ENCODE data around the gene MC5R. TPM values are rescaled to one million over a fixed set of nuclear protein-coding genes. Genes with fewer than 3 reads are reported as not detected.

MC5R gene
- total and polyA plus RNA-seq, 4 donors: not detected

- Histone ChIP-seq H3K27me3 (ENCODE audit: control insufficient read depth in 4 of 4, insufficient read depth in 4 of 4, low read length in 3 of 4) (peaks cover 0 to 12% (median 0%) of the 10 kb centered on the region in 4 donors), H3K4me1 (ENCODE audit: control insufficient read depth in 4 of 4, insufficient read depth in 4 of 4, low read length in 3 of 4) (no peaks in the 10 kb centered on the region), H3K9me3 (ENCODE audit: control insufficient read depth in 4 of 4, low read length in 3 of 4) (no peaks in the 10 kb centered on the region), H3K36me3 (ENCODE audit: control insufficient read depth in 4 of 4, insufficient read depth in 3 of 4, low read depth in 1 of 4, low read length in 3 of 4) (no peaks in the 10 kb centered on the region), H3K9ac (ENCODE audit: low read depth in 1 of 2, low read length in 2 of 2) (no peak overlapping the region), H3K27ac (ENCODE audit: low read depth in 1 of 2, low read length in 2 of 2) (no peak overlapping the region), H3K4me3 (ENCODE audit: low read depth in 1 of 3, low read length in 3 of 3) (no peak overlapping the region)
- 4% methylated on average over 51 of the region's 51 CpGs for WGBS
- no peak for DNase-seq (ENCODE audit: low spot score)
- TF ChIP-seq TAF1 (conservative IDR thresholded peaks at IDR 0.05): no peak
- no peak for TF ChIP-seq HNF4A (conservative IDR thresholded peaks at IDR 0.05)
- no peak for TF ChIP-seq HNF4G (IDR thresholded peaks at IDR 0.05)
- no peak for TF ChIP-seq YY1 (IDR thresholded peaks at IDR 0.05)
- no peak for TF ChIP-seq JUND (IDR thresholded peaks at IDR 0.05)
These were observed 44.7 kb downstream of the MC5R start for GRCh38 chr18:13868501-13869271.

- WGBS: 48% methylated on average over 13 of the region's 13 CpGs
- Histone ChIP-seq H3K9ac (ENCODE audit: low read depth in 1 of 2, low read length in 2 of 2) (no peak overlapping the region), H3K4me3 (ENCODE audit: low read depth in 1 of 3, low read length in 3 of 3) (no peak overlapping the region), H3K27ac (ENCODE audit: low read depth in 1 of 2, low read length in 2 of 2) (no peak overlapping the region), H3K4me1 (ENCODE audit: control insufficient read depth in 4 of 4, insufficient read depth in 4 of 4, low read length in 3 of 4) (no peaks in the 10 kb centered on the region), H3K27me3 (ENCODE audit: control insufficient read depth in 4 of 4, insufficient read depth in 4 of 4, low read length in 3 of 4) (peaks cover 0 to 8% (median 0%) of the 10 kb centered on the region in 4 donors), H3K9me3 (ENCODE audit: control insufficient read depth in 4 of 4, low read length in 3 of 4) (no peaks in the 10 kb centered on the region), H3K36me3 (ENCODE audit: control insufficient read depth in 4 of 4, insufficient read depth in 3 of 4, low read depth in 1 of 4, low read length in 3 of 4) (no peaks in the 10 kb centered on the region)
- no peak for TF ChIP-seq FOXA1 (IDR thresholded peaks at IDR 0.05)
- TF ChIP-seq NR2F2 (IDR thresholded peaks at IDR 0.05): no peak
- TF ChIP-seq GABPA (IDR thresholded peaks at IDR 0.05 in 1 of 2, conservative IDR thresholded peaks at IDR 0.05 in 1 of 2): no peak
- TF ChIP-seq EGR1 (IDR thresholded peaks at IDR 0.05; ENCODE audit: low read depth in 2 of 2): no peak
- TF ChIP-seq HNF4A (conservative IDR thresholded peaks at IDR 0.05): no peak
- DNase-seq (ENCODE audit: low spot score): no peak
These were observed 47.8 kb downstream of the MC5R start for GRCh38 chr18:13871701-13872100.

- no peak for DNase-seq (ENCODE audit: low spot score)
- H3K27me3 ChIP-seq (ENCODE audit: control insufficient read depth in 4 of 4, insufficient read depth in 4 of 4, low read length in 3 of 4): peaks cover 0 to 8% (median 0%) of the 10 kb centered on the region in 4 donors
- 83% methylated on average over 14 of the region's 14 CpGs for WGBS
- H3K4me1 ChIP-seq (ENCODE audit: control insufficient read depth in 4 of 4, insufficient read depth in 4 of 4, low read length in 3 of 4): no peaks in the 10 kb centered on the region
- H3K9ac ChIP-seq (ENCODE audit: low read depth in 1 of 2, low read length in 2 of 2): no peak overlapping the region
- TF ChIP-seq GABPA (IDR thresholded peaks at IDR 0.05 in 1 of 2, conservative IDR thresholded peaks at IDR 0.05 in 1 of 2): no peak
- TF ChIP-seq FOXA1 (IDR thresholded peaks at IDR 0.05): no peak
- TF ChIP-seq NR2F2 (IDR thresholded peaks at IDR 0.05): no peak
- no peak for TF ChIP-seq EGR1 (IDR thresholded peaks at IDR 0.05; ENCODE audit: low read depth in 2 of 2)
- H3K9me3 ChIP-seq (ENCODE audit: control insufficient read depth in 4 of 4, low read length in 3 of 4): no peaks in the 10 kb centered on the region
- no peak overlapping the region for H3K4me3 ChIP-seq (ENCODE audit: low read depth in 1 of 3, low read length in 3 of 3)
- H3K36me3 ChIP-seq (ENCODE audit: control insufficient read depth in 4 of 4, insufficient read depth in 3 of 4, low read depth in 1 of 4, low read length in 3 of 4): no peaks in the 10 kb centered on the region
- H3K27ac ChIP-seq (ENCODE audit: low read depth in 1 of 2, low read length in 2 of 2): no peak overlapping the region
These were observed 48.4 kb downstream of the MC5R start for GRCh38 chr18:13872373-13872772.

- WGBS: 64% methylated on average over 5 of the region's 5 CpGs
- no peaks in the 10 kb centered on the region for H3K36me3 ChIP-seq (ENCODE audit: control insufficient read depth in 4 of 4, insufficient read depth in 3 of 4, low read depth in 1 of 4, low read length in 3 of 4)
- no peak for TF ChIP-seq RAD21 (IDR thresholded peaks at IDR 0.05)
- TF ChIP-seq FOXA2 (IDR thresholded peaks at IDR 0.05): no peak
- no peak for TF ChIP-seq HNF4G (IDR thresholded peaks at IDR 0.05)
- no peak for TF ChIP-seq NR2F2 (IDR thresholded peaks at IDR 0.05)
- TF ChIP-seq MAX (IDR thresholded peaks at IDR 0.05): no peak
- TF ChIP-seq SP1 (IDR thresholded peaks at IDR 0.05): no peak
- no peak for TF ChIP-seq EGR1 (IDR thresholded peaks at IDR 0.05; ENCODE audit: low read depth in 2 of 2)
- TF ChIP-seq FOXA1 (IDR thresholded peaks at IDR 0.05): no peak
- TF ChIP-seq ATF3 (IDR thresholded peaks at IDR 0.05): no peak
- H3K27me3 ChIP-seq (ENCODE audit: control insufficient read depth in 4 of 4, insufficient read depth in 4 of 4, low read length in 3 of 4): peaks cover 0 to 8% (median 0%) of the 10 kb centered on the region in 4 donors
- no peak overlapping the region for H3K9ac ChIP-seq (ENCODE audit: low read depth in 1 of 2, low read length in 2 of 2)
- H3K4me1 ChIP-seq (ENCODE audit: control insufficient read depth in 4 of 4, insufficient read depth in 4 of 4, low read length in 3 of 4): no peaks in the 10 kb centered on the region
- no peak for DNase-seq (ENCODE audit: low spot score)
- H3K4me3 ChIP-seq (ENCODE audit: low read depth in 1 of 3, low read length in 3 of 3): no peak overlapping the region
- H3K27ac ChIP-seq (ENCODE audit: low read depth in 1 of 2, low read length in 2 of 2): no peak overlapping the region
- no peaks in the 10 kb centered on the region for H3K9me3 ChIP-seq (ENCODE audit: control insufficient read depth in 4 of 4, low read length in 3 of 4)
These were observed 49.0 kb downstream of the MC5R start for GRCh38 chr18:13872932-13873331.
